GM19452 (cell line): ENCODE data around the gene QPRT.
"Not testable (repeated sequence)": the region's sequence is repeated elsewhere in the genome, so short reads cannot be mapped to it uniquely, and the experiment has no call there.

ENCODE experiments used
- ATAC-seq: cut with Tn5 transposase; IDR thresholded peaks from one replicate; pipeline ENCODE4 v1.9.1; 2021; ENCODE audit not compliant: unreplicated experiment

QPRT gene

DNA sequence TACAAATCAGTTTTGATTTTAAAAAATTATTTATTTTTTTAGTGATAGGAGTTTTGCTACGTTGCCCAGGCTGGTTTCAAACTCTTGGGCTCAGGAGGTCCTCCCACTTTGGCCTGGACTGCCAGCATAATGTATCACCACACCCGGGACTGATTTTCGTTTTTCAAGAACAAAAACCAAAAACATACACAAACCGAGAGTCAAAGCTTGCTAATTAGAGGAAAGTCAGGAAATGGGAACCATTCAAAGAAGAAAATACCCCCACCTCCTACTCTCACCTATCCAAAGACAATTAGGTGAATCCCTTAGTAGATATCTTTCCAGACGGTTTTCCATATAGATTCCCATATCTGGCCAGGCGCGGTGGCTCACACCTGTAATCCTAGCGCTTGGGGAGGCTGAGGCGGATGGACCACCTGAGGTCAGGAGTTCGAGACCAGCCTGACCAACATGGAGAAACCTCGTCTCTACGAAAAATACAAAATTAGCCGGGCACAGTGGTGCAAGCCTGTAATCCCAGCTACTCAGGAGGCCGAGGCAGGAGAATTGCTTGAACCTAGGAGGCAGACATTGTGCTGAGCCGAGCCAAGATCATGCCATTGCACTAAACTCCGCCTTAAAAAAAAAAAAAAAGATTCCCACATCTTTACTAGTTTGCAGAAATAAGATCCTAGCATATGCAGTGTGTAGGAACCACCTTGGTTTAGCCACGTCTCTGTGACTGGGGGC, 16.8 kb upstream of the QPRT start:
- no peak for ATAC-seq

DNA sequence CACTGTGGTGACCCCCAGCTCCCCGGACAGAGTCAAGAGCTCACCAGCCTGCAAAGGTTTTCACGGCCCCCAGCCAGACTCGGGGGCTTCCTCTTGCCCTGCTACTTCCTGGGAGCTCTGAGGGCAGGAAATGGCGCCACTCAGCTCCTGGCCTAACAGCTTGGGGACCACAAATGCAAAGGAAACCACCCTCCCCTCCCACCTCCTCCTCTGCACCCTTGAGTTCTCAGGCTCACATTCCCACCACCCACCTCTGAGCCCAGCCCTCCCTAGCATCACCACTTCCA, 16.3 kb upstream of the QPRT start:
- no peak for ATAC-seq

DNA sequence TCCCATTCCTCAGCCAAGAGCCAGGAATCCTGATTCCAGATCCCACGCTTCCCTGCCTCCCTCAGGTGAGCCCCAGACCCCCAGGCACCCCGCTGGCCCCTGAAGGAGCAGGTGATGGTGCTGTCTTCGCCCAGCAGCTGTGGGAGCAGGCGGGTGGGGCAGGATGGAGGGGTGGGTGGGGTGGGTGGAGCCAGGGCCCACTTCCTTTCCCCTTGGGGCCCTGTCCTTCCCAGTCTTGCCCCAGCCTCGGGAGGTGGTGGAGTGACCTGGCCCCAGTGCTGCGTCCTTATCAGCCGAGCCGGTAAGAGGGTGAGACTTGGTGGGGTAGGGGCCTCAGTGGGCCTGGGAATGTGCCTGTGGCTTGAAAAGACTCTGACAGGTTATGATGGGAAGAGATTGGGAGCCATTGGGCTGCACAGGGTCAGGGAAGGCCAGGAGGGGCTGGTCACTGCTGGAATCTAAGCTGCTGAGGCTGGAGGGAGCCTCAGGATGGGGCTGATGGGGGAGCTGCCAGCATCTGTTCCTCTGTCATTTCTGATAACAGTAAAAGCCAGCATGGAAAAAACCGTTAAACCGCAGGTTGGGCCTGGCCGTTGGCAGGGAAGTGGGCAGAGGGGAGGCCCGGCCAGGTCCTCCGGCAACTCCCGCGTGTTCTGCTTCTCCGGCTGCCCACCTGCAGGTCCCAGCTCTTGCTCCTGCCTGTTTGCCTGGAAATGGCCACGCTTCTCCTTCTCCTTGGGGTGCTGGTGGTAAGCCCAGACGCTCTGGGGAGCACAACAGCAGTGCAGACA, 15.8 kb upstream of the QPRT start, which contains the start of gene SPN:
SPN (plus strand) TSS at position 232 of the 791 bp plus-strand sequence; CDS start at position 714, 482 bp downstream.
- no peak for ATAC-seq

DNA sequence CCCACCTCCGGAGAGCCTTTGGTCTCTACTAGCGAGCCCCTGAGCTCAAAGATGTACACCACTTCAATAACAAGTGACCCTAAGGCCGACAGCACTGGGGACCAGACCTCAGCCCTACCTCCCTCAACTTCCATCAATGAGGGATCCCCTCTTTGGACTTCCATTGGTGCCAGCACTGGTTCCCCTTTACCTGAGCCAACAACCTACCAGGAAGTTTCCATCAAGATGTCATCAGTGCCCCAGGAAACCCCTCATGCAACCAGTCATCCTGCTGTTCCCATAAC, 15.2 kb upstream of the QPRT start:
- no peak for ATAC-seq

DNA sequence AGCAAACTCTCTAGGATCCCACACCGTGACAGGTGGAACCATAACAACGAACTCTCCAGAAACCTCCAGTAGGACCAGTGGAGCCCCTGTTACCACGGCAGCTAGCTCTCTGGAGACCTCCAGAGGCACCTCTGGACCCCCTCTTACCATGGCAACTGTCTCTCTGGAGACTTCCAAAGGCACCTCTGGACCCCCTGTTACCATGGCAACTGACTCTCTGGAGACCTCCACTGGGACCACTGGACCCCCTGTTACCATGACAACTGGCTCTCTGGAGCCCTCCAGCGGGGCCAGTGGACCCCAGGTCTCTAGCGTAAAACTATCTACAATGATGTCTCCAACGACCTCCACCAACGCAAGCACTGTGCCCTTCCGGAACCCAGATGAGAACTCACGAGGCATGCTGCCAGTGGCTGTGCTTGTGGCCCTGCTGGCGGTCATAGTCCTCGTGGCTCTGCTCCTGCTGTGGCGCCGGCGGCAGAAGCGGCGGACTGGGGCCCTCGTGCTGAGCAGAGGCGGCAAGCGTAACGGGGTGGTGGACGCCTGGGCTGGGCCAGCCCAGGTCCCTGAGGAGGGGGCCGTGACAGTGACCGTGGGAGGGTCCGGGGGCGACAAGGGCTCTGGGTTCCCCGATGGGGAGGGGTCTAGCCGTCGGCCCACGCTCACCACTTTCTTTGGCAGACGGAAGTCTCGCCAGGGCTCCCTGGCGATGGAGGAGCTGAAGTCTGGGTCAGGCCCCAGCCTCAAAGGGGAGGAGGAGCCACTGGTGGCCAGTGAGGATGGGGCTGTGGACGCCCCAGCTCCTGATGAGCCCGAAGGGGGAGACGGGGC, 14.7 kb upstream of the QPRT start:
- no peak for ATAC-seq

DNA sequence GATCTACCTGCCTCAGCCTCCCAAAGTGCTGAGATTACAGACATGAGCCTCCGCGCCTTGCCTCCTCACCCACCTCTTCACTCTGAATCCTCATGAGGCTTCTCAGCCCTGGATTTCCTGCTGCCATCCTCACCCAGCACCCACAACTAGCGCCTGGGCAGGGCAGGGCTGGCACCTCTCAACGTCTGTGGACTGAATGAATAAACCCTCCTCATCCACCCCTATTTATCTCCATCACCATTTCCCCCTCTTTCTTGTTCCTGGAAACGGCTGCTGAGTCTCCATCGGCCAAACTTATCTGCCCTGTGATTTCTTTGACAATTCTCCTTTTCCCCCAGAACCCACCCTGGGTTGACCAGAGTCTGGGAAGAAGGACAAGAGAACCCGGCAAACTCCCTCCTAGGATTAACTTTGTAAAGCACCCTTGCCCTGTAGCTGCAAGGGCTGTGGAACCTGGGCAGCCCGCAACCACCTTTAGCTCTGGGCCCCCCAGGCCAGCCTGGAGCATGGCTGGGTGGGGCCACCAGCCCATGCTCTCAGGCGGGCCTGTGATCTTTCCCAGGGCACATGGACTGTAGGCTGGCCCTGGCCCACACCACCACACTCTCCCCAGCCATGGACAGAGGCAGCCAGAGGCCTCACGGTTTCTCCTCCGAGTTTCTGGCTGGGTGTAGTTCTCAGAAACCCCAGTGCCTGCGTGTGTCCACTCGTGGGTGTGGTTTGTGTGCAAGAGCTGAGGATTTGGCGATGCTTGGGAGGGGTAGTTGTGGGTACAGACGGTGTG, 13.5 kb upstream of the QPRT start:
- no peak for ATAC-seq

DNA sequence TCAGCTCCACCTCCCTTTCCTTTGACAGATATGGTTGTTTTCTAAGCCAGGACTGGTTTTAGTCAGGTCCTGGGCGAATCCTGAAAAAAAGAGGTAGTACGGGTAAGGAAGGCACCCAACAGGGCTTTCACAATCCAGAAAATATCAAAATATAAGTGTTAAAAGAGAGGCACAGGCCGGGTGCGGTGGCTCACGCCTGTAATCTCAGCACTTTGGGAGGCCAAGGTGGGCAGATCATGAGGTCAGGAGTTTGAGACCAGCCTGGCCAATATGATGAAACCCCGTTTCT, 11.7 kb upstream of the QPRT start:
- ATAC-seq, result not testable (repeated sequence)

DNA sequence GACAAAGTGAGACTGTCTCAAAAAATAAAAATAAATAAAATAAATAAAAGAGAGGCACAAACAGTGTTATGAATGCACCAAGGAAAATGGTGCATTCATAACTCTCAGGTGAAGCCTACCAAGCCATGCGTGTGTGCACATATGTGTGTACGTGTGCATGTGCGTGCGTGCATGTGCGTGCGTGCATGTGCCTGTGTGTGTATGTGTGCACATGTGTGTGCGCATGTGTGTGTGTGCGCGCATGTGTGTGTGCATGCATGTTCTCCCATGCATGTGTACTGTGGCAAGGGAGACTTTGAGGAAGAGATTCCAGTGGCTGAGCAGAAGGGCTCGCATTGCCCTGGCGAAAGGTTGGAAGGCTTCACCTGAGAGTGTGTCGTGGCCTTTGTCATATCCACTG, 11.2 kb upstream of the QPRT start:
- ATAC-seq, result no peak

DNA sequence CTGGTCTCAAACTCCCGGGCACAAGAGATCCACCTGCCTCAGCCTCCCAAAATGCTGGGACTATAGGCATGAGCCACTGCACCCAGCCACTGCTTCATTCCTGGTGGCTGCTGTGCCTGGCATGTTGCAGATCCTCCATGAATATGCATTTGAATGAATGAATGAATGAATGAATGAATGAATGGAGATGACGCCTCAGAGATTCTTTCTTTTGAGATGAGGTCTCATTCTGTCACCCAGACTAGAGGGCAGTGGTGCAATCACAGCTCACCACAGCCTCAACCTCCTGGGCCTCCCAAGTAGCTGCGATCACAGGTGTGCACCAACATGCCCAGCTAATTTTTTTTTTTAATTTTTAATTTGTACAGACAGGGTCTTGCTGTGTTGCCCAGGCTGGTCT, 10.7 kb upstream of the QPRT start:
- ATAC-seq, result no peak

DNA sequence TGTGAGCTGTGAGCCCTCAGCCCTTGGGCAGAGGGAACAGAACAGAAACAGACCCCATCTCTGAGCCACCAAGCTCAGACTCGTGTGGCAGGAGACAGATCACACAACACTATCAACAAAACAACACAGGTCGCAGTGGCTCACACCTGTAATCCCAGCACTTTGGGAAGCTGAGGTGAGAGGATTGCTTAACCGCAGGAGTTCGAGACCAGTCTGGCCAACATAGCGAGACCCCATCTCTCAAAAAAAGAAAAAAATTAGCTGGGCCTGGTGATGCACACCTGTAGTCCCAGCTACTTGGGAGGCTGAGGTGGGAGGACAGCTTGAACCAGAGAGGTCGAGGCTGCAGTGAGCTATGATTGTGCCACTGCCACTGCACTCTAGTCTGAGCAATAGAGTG, 5.5 kb upstream of the QPRT start:
- no peak for ATAC-seq

DNA sequence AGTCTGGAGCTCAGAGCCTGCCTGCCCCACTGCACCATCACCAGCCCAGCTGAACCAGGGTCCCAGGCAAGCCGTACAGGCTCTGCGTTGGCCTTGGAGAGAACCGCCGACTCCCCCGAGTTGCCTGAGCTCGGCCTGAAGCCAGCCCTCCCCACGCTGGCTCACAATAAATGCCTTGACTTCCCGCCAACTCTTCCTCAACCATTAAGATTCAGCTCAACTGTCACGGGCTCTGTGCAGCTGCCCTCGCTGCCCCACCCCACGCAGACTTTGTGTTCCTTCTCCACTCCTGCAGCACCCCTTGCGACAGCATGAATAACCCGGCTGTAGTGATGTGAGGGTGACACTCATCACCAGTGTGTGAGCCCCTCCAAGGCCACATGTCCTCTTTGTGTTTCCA, 4.8 kb upstream of the QPRT start:
- ATAC-seq, result no peak

DNA sequence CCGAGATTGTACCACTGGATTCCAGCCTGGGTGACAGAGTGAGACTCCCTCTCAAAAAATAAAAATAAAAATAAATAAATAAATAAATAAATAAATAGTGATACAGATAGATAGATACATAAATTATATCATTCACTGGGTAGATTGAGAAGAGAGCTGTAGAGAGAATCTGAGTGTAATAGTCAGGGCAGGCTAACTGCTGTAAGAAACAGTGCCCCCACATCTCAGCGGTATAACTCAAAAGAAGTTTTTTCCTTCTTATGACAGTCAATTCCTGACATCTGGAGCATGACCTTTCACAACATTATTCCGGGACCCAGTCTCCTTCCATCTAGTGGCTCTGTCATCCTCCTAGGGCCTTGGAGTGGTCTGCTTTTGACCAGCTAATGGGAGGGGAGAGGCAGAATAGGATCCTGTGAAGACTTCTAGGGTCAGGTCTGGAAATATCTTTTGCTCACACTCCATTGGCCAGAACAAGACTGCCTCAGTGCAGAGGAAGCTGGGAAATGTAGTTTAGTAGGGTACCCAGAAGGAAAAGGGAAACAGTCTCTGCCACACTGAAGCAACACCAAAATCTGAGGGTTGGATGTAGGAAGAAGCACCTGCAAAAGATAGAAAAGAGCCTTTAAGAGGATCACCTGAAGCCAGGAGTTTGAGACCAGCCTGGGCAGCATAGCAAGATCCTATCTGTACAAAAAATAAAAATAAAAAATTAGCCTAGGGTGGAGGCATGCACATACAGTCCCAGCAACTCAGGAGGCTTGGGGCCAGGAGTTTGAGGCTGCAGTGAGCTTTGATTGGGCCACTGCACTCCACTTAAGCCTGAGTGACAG, 3.0 kb upstream of the QPRT start:
- ATAC-seq, result no peak

DNA sequence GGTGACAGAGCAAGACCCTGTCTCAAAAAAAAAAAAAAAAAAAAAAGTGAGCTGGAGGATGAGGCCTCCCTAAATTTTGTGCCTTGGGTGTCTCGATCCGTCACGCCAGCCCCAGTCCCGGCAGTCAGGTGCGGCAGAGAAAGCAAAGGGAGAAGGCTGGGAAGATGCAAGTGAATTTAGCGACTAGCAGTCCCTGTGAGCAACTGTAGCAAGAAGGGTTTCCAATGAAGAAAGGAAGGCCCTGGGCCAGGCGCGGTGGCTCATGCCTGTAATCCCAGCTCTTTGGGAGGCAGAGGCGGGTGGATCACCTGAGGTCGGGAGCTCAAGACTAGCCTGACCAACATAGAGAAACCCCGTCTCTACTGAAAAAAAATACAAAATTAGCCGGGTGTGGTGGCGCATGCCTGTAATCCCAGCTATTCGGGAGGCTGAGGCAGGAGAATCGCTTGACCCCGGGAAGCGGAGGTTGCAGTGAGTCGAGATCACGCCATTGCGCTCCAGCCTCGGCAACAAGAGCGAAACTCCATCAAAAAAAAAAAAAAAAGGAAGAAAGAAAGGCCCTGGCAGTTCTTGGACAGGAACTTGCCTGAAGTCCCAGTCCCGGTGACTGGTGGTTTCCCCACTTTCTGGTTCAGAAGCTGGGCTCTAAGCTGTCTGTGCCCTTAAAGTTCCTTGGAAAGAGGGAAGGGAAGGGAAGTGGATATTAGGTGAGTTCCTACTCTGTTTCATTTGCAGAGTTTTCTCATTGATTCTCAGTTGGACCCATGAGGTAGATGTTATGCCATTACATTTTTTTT, 1.8 kb upstream of the QPRT start:
- no peak for ATAC-seq

DNA sequence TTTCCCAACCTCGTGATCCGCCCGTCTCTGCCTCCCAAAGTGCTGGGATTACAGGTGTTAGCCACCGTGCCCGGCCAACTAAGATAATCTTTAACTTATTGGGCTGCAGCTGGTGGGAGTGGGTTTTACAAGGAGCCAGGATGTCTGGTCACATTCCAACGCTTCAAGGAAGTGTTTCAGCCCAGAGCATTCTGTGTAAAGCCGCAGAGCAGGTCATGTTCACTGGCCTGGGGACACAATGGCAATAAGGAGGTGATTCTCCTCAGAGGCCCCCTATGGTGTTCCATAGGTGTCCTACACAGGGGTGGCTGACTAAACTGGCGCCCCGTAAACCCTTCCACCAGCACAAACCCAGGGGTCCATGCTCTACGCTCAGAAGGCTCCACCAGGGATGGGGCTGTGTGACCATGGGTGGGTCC, 1.2 kb downstream of the QPRT start:
- ATAC-seq, result no peak

DNA sequence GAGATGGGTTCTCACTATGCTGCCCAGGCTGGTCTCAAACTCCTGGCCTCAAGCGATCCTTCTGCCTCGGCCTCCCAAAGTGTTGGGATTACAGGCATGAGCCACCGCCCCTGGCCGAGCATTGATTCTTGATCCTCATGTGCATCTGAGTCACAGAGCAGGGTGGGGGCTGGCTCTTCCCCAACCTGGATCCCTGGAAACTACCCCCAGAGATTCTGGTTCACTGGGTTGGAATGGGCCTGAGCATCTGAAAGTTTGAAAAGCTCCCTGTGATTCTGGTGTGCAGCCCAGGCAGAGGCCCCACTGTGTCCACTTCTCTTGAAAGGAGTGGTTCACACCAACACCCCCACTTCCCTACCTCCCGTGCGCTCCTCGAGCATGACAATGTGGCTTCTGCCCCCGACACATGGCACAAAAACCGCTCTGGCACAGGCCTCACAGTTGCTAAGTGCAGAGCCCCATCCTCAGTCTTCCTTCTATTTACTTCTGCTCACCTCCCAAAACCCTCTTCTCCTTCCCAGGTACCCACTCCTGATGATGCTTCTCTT, 4.6 kb downstream of the QPRT start:
- ATAC-seq, result no peak

DNA sequence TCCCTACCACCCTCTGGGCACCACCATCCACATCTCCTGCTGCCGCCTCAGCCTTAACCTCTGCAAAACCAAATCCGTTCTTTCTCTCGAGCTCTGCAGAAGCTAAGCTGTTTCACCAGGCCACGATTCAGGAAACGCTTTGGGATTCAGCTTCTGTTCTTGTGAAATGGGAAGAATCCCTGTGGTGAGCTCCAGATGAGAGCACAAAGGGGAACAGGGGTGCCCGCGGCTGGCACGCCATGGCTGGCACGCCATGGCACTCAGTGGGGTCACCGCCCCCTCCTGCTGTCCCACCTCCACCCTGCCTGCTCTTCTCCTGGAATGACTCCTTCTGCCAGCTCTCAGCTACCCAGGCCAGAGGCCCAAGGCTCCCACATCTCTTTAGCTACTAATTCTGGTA, 5.7 kb downstream of the QPRT start:
- no peak for ATAC-seq

DNA sequence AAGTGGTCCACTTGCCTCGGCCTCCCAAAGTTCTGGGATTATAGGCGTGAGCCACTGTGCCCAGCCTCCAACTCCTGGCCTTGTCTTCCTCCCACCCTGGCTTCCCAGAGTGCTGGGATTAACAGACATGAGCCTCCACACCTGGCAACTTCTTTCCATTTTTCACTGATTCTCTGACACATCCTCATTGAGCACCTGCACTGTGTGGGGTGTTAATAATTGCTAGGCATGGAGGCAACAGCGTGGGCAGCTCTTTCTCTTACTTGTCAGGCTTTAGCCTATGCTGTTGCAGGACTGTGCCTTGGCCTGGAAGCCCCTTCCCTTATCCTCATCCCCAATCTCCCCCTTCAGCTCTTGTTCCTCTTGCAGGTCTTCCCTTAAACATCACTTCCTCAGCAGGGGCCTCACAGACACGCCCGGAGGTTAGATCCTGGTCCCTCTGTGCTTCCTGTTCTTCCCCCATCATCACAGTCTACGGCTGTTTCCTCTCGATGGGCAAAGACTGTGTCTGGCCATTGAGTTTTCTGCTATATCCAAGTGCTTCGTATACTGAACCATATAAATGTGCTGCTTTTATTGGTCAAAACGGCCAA, 7.9 kb downstream of the QPRT start:
- no peak for ATAC-seq

DNA sequence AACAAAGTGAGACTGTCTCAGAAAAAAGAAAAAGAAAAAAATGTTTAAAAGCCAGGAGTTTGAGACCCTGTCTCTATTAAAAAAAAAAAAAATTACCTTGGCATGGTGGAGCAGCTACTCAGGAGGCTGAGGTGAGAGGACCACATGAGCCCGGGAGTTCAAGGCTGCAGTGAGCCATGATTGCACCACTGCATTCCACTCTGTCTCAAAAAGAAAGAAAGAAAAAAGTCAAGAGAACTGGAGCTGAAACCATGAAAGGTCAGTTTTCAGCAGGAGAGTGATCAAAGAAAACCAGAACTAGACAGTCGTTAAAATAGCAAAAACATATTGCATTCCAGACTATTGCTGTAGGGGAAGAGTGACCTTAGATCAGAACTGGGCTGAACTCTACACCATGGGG, 8.8 kb downstream of the QPRT start:
- ATAC-seq, result no peak

DNA sequence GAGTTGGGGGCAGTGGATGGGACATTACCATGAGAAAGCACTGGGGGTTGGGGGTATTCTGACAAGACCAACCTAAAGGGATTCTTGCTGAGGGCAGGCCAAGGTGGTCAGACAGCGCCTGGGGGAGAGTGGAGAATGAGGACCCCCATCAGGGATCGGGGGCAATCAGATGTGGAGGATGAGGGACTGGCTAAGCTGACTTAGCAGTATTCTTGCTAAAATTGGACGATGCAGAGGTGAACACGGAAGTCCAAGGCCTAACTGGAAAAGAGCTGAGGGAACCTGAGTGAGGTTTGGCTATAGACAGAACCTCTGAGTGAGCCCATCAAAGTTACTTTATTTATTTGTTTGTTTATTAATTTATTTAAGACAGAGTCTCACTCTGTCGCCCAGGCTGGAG, 9.2 kb downstream of the QPRT start:
- ATAC-seq, result no peak
